GM18907 (cell line): Measurements from ENCODE around the gene FUS.
"Not testable (repeated sequence)": the region's sequence is repeated elsewhere in the genome, so short reads cannot be mapped to it uniquely, and the experiment has no call there.

ENCODE experiments used
- ATAC-seq: cut with Tn5 transposase; IDR thresholded peaks from one replicate; pipeline ENCODE4 v1.9.1; 2021; ENCODE audit warnings: mild to moderate bottlenecking, moderate library complexity; ENCODE audit not compliant: unreplicated experiment

FUS gene

GRCh38 chr16:31184888-31185287 lies 4.9 kb downstream of the FUS start:
- no peak for ATAC-seq

DNA sequence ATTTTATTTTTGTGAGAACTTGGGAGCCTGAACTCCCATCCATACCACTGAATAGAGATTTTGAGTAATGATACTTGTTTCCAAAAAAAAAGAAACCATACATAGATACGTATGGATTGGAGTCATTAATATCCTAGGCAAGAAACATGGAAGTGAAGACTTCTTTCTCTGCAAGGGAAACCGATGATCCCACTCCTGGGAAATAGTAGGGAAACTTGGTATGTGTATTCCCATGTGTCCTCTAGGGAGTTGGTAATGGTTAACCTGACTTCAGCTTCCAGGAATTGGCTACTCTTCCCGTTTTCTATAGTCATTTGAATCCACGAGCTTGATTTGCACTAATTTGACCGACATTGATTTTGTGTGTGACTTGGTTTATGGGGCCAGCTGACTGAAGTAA lies 5.4 kb downstream of the FUS start:
- ATAC-seq = no peak

GRCh38 chr16:31186176-31186575 lies 6.2 kb downstream of the FUS start:
- ATAC-seq = no peak

GRCh38 chr16:31186930-31187807 lies 7.2 kb downstream of the FUS start:
- ATAC-seq = no peak

GRCh38 chr16:31187808-31188189 lies 7.9 kb downstream of the FUS start:
- no peak for ATAC-seq

DNA sequence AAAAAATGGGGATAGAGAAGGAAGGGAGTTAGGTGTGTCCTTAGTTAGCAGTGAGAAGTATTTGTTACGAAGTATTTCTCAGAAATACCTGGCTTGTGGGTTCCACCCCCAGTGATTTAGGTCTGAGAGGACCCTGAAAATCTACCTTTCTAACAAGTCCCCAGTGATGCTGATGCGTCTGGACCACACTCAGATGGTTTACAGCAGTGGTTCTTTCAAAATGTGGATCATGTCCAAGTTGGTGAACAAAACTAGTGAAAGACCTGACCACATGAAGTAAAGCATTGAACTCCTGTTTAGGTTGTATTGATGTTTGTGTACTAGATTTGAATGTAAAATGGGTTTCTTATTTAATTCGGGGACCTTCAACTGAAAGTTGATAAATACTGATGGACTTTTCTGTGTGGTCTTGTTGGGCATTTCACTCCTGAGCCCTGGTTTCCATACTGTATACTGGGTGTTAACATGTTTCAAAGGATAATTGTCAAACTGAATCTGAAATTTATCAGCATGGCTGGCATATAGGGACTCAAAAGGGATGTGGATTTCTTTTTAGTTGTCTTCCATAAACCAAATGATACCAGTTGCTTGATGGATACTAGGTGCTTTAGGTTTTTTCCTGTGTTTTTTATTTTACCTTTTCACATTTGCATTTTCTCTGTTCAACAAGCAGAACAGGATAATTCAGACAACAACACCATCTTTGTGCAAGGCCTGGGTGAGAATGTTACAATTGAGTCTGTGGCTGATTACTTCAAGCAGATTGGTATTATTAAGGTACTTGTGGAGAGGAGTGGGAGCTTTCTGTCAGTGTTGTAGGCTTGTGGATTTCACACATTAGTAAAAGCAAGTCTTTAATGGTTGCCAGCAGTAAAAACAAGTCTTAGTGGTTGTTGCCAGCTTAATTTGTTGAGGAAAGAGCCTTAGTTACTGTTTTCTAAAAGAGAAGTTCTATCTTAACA lies 8.8 kb downstream of the FUS start:
- no peak for ATAC-seq

DNA sequence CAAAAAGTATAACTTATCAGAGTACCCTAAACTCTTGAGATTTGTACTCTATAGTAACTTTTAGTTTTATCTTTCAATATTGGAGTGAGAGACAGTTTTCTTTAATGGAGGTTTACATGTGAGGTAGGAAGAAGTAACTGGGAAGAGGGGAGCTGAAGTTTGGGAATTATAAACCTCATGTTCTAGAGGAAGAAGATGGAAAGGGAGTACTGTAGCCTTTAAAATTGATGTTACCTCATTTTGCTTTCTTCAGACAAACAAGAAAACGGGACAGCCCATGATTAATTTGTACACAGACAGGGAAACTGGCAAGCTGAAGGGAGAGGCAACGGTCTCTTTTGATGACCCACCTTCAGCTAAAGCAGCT lies 9.5 kb downstream of the FUS start:
- no peak for ATAC-seq

DNA sequence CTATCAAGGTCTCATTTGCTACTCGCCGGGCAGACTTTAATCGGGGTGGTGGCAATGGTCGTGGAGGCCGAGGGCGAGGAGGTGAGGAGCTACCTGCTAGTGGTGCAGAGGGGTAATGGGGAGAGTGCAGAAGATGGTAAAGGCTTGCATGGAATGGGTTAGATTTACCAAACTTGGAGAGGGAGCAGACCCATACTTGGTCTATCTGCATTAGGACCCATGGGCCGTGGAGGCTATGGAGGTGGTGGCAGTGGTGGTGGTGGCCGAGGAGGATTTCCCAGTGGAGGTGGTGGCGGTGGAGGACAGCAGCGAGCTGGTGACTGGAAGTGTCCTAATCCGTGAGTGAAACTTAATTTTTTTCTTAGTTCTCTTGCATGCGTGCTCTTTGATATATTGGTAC lies 10.1 kb downstream of the FUS start:
- no peak for ATAC-seq

DNA sequence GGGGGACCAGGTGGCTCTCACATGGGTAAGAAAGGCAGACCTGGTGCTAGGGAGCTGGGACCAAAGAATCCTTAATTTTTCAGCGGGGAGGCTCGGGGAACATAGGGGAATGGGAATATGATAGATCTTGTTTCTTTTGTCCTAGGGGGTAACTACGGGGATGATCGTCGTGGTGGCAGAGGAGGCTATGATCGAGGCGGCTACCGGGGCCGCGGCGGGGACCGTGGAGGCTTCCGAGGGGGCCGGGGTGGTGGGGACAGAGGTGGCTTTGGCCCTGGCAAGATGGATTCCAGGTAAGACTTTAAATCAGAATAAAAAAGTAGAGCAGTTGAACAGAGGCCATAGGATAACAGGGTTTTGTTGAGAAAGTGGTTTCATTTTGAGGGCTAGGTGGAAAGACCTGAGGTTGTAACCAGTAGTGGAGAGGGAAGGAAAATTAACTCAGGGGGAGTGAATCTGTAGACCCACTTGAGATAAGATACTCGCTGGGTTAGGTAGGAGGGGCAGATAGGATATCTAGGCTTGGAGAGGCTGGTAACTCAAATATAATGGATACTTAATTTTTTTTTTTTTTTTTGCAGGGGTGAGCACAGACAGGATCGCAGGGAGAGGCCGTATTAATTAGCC lies 11.0 kb downstream of the FUS start:
- no peak for ATAC-seq

- no peak for ATAC-seq
Measured at GRCh38 chr16:31191697-31192428, 11.9 kb downstream of the FUS start.

- no peak for ATAC-seq
Measured at GRCh38 chr16:31192856-31193642, 13.1 kb downstream of the FUS start.

GRCh38 chr16:31193874-31194273 lies 13.9 kb downstream of the FUS start:
- no peak for ATAC-seq

DNA sequence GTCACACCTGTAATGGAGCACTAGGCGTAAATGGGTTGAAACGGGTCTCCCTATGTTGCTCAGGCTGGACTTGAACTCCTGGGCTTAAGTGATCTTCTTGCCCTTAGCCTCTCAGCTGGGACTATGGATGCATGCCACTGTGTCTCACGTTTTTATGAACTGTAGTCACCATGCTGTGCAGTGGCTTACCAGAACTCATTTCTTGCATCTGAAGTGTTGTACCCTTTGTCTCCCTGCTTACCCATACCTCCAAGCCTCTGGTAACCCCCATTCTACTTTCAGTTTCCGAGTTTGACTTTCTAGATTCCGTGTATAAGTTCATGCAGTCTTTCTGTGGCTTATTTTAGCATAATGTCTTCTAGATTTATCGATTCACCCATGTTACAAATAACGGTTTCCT lies 15.0 kb downstream of the FUS start:
- no peak for ATAC-seq

DNA sequence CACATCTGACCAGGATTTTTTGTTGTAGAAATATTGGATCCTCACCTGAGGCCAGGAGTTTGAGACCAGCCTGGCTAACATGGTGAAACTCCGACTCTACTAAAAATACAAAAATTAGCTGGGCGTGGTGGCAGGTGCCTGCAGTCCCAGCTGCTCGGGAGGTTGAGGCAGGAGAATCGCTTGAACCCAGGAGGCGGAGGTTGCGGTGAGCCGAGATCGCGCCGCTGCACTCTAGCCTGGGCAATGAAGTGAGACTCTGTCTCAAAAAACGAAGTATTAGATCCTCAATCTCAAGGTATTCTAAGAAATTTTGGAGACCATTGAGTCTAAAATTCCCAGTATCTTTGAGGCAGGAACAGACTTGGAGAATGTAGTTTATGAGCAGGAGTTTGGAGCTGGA lies 15.9 kb downstream of the FUS start:
- not testable (repeated sequence) for ATAC-seq

DNA sequence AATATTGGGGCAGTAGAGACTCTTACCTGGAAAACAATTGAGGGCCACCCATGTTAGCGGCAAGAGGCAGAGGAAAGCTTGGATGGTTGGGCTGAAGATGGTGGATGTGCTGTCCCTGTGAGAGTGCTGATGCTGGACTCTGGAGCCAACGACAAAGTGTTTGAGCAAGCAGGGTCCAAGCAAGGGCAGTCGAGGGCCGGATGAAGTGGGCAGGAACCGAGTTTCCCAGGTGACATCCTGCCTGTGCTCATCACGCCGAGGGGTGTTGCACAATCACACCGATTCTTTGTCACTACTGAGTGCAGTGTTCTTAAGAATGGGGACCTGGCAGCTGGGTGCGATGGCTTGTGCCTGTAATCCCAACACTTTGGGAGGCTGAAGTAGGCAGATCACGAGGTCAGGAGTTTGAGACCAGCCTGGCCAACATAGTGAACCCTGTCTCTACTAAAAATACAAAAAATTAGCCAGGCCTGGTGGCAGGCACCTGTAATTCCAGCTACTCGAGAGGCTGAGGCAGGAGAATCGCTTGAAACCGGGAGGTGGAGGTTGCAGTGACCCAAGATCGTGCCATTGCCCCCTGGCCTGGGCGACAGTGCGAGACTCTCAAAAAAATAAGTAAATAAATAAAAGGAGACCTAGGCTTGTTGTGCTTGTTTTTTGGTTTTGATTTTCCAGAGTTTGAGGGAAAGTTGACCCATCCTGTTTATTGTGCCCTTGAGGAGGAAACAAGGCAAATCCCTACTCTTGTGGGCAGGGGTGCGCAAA lies 16.6 kb downstream of the FUS start:
- ATAC-seq = no peak

DNA sequence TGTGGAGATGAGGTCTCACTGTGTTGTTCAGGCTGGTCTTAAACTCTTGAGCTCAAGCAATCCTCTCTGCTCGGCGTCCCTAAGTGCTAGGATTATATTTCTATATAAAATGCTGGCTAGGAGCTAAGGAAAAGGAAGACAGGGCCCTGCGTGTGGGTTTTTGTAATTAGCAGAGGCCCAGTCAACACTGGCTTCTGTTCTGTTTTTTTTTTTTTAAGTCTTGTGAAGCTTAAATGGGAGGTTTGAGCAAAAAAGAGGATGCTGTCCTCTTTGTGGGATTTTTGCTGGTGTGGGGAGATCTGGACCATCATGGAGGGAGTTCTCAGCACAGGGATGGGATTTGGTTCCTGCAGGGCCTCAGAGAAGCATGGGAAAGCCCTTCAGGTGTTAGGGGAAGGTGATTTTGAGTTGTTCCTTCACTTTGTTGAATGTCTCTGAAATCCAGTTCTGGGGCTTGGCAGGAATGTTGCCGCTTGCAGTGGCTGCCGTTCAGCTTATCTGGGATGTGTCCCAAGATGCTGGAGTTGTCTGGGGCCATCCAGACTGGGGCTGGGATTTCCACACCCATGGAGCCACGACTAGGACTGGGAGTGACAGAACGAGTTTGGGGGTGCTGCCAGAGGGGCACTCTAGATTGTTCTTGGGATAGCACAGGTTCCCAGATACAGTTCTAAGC lies 18.4 kb downstream of the FUS start:
- ATAC-seq = no peak

DNA sequence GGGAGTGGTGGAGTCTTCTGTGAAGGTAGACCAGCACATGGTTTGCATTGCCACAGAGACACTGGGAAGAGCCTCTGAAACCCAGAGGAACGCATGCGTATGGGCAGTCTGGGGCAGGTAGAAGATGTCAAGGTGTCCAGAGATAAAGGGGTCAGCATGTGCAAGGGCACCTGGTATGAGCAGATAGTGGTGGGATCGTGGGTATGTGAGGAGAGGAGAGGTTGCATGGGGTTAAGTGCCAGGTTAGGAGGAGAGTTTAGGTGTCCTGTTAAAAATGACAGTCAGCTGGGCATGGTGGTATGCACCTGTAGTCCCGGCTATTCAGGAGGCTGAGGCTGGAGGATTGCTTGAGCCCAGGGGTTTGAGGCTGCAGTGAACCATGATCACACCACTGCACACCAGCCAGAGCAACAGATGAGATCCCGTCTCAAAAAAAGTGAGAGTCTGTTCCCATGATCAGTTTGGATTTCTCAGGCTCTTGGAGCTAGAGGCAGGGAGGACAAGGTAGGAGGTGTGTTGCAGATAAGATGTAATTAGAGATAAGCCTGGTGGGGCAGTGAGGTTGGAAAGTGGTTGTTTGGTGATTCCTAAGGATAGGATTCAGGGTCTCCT lies 19.6 kb downstream of the FUS start:
- no peak for ATAC-seq

GRCh38 chr16:31200111-31200510 lies 20.2 kb downstream of the FUS start:
- not testable (repeated sequence) for ATAC-seq
